SU-DHL-6 (cell line): Measurements from ENCODE around the gene PRR5.

Source experiments
- CTCF ChIP-seq: fragments of 200-600 bp; sonication (generic); IDR thresholded peaks from one replicate; pipeline ENCODE4 v1.5.1; 2017; ENCODE audit warnings: antibody characterized with exemption, mild to moderate bottlenecking, low read length, moderate library complexity; ENCODE audit not compliant: insufficient read depth, poor library complexity, severe bottlenecking
- EZH2phosphoT487 ChIP-seq: fragments of 200-600 bp; sonication (generic), shearing (Covaris generic); conservative IDR thresholded peaks from 2 replicates; pipeline ENCODE4 v1.6.1; 2018; ENCODE audit warnings: mild to moderate bottlenecking, antibody characterized with exemption, low read length, moderate library complexity, mixed read lengths

- TF ChIP-seq CTCF (no peak), EZH2phosphoT487 (no peak)
These were observed 28.0 kb downstream of the PRR5 start for GRCh38 chr22:44730022-44730393.
